GDM1 (cell line): ENCODE data around the gene VPS26A.
"Not testable (repeated sequence)": the region's sequence is repeated elsewhere in the genome, so short reads cannot be mapped to it uniquely, and the experiment has no call there.

Experiments
- DNase-seq: peaks from one replicate; lab custom pipeline; 2025; lab: John Stamatoyannopoulos, UW

The VPS26A gene

DNA sequence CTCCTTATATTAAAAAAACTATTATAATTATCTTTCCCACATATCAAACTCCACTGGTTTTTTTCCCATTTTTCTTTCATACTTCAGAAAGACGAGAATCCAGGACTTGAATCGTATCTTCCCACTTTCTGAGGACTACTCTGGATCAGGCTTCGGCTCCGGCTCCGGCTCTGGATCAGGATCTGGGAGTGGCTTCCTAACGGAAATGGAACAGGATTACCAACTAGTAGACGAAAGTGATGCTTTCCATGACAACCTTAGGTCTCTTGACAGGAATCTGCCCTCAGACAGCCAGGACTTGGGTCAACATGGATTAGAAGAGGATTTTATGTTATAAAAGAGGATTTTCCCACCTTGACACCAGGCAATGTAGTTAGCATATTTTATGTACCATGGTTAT is 20.2 kb upstream of the VPS26A start:
- no peak for DNase-seq

DNA sequence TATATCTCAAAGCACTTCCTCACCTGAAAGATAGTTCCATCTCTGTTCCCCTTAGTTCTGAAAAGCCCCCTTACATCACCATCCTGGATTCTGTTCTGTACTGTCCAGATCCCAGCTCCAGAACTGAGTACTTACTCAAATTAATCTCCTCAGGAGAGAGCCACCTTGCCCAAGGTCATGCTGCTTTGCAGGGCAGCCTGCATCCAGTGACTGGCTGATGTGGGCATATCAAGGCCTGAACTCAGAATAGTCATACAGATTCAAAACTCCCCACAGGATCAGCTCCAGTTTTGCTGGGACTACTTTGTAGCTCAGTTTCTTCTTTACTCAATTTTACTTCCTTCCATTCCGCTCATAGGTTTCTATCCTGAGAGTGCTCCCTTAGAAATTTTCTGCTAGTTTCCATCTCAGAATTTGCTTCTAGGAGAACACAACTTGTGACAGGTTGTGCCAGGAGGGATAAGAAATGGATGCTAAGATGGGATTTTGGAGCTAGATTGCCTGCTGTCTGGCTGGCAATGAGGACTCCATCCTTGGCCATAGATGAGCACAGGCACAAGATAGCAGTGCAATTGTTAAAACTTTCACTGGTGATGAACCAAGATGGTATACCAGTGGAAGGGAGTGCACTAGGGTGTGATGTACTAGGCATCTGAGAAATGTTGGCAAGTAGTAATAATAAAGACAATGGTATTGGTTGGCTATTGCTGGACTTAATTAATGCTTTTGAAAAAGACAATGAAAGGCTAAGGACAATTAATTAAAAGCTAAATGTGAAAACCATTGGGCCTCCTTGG is 18.8 kb upstream of the VPS26A start:
- DNase-seq: no peak

DNA sequence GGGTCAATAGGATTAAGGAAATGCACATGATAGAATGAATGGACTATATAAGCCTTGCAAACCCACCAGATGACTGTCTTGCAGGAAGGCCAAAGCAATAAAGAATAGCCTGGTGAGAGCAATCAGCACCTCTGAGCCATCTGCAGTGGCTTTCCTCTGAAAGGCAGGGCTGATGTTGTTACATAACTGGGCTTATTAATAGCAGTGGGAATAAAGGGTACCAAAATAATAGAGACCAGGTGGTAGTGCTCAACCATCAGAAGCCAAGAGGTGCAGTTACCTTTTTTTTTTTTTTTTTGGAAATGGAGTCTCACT is 16.8 kb upstream of the VPS26A start:
- no peak for DNase-seq

DNA sequence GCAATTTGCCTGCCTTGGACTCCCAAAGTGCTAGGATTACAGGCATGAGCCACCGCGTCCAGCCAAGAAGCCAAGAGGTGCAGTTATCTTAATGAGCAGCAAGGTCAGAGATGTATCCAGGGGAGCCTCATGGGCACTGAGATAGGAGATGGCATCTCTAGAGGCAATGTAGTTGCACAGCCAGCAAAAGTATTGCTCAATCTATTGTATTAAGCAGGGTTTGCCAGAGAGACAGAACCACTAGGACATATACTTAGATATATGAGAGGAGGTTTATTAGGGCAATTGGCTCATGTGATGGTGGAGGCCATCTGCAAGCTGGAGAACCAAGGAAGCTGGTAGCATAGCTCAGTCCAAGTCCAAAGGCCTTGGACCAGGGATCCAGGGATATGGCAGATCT is 16.3 kb upstream of the VPS26A start:
- no peak for DNase-seq

DNA sequence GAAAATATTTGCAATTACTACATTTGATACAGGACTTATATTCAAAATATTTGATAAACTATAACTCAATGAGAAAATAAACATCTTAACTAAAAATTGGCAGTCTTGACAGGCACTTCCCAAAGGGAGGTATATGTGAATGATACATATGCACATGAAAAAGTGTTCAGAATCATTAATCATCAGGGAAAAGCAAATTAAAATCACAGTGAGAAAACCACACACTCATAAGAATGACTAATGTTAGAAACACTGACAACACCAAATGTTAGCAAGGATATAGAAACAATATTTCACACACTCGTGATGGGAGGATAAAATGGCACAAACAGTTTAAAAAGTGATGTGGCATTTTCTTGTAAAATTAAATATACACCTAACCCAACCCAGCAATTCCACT is 4.1 kb upstream of the VPS26A start:
- DNase-seq: no peak

DNA sequence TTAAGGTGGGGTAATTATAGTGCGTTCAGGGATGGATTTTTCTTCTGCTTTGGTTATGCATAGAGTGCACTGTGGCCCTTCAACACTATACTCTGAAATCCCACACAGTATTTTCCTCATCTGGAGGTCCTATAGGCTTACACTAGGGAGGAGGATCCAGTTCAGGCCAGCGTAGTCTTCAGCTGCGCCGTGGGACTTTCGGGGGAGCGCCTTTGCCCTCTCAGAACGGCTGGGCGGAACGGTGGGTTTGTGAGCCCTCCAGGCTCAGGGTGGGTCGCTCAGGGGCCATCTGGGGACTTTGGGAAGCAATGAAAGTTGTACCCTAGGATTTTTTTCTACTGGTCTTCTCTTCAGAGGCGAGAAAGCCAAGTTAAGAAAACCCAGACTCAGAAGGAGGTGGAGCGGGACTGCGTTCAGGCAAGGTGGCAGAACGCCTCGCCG is 652 bp upstream of the VPS26A start:
- peak; percentile 71 for DNase-seq

DNA sequence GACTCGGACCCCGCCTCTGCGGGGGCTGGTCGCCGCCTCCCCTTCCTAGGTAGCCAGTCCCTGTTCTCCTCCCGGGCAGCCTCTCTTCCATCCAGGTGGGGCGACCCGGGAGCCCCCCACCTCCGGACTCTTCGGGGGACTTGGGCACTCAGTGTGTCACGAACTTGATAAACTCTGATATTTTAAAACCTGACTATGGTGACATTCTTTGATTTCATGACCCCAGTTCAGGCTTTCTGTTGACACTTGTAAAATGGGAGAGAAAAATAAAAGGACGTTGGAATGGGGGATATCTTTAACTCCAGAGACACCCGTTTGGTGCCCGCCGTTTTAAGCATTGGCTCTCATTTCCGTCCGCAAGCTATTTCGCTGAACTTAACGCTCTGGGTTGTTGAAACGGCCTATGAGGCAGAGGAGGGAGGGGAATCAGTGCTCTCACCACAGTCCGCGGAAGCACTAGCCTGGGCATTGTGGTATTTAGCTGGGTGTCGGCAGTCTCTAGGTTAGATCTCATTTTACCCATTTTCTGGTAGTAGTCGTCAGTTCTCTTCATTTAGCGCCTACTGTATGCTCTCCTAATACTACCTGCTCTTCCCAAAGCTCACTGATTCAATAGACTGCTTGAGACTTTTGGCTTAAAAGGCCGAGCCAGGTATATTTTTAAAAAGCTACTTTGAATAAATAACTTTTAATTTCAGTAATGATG is 738 bp downstream of the VPS26A start:
- peak; percentile 31 for DNase-seq

DNA sequence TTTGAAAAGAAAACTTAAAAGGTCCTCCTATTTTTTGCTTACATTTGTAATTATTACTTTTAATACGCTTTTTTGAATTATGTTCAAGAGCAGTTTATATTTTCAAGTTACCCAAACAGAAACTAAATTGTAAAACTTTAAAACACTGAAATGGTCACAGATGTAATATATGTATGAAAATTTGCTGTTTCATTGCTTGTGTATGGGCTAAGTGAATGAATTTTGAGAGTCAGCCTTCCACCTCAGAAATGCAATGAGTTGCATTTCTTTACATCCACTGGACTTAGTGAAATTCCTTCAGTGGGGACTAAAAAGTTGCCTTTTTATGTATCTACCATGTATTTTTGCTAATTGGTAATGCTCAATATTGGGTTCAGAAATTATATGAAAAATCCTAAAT is 1.6 kb downstream of the VPS26A start:
- DNase-seq: no peak

DNA sequence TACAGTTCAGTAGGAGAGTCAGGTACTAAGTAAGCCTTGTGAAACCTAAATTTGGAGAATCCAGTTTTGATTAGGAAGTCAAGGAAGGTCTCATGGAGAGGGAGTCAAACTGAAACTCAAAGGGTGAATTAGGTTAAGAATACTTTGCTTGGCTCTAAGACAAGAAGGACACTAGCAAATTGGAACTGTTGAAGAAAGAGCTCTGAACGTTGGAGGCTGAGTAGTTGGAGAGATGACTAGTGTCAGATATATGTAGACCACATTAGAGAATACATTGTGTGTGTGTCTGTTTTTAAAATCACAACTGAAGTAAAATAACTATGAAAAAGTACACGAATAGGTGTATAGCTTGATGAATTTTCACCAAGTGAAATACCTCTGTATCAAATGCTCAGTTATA is 6.3 kb downstream of the VPS26A start:
- DNase-seq: no peak

DNA sequence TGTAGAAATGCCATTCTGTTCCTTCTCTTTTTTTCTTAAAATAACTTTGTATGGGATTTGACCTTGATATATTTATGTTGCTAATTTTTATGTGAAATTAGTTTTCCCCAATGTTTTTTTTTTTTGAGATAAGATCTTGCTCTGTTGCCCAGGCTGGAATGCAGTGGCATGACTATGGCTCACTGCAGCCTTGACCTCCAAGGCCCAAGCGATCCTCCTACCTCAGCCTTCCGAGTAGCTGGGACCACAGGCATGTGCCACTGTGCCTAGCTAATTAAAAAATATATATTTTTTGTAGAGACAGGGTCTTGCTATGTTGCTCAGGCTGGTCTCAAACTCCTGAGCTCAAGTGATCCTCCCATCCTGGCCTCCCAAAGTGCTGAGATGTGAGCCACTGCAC is 16.0 kb downstream of the VPS26A start:
- DNase-seq: no peak

DNA sequence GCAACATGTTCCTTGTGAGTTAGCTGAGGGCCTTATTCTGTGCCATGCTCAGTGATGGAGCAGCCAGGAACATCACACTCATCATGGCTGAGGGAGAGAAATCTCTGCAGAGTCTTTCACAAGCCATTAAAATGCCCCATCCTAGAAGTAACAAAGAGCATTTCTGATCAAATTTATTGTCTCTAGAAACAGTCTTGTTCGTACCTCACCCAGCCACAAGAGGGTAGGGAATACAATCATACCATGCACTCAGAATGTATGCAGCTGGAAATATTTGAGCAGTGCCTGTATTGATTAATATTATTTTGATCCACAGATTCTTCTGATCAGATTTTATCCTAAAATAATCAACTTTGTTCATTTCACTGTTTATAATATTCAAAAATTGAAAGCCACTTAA is 17.3 kb downstream of the VPS26A start:
- DNase-seq: no peak

DNA sequence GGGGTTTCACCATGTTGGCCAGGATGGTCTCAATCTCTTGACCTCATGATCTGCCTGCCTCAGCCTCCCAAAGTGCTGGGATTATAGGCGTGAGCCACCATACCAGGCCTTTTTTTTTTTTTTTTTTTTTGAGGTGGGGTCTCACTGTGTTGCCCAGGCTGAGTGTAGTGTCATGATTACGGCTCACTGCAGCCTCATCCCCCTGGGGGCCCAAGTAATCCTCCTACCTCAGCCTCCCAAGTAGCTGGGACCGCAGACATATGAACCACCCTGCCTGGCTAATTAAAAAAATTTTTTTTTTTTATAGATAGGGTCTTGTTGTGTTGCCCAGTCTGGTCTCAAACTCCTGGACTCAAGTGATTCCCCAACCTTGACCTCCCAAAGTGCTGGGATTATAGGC is 18.1 kb downstream of the VPS26A start:
- DNase-seq: not testable (repeated sequence)

DNA sequence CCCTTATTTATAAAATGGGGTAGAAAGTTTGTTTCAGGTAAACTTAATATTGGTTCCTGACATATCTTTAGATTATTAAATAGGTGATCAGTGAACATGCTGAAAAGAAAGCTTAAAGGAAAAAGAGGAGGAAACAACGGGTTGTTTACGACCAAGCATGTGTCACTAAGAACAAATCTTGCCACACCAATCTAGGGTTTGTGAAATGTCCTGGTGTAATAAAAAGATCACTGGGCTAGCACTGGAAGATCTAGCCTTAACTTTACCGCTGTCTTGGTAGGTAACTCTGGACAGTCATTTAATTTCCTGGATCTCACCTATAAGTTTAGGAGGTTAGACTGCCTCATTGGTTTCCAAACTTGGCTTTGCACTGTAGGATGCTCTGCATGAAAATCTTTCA is 19.0 kb downstream of the VPS26A start:
- no peak for DNase-seq

DNA sequence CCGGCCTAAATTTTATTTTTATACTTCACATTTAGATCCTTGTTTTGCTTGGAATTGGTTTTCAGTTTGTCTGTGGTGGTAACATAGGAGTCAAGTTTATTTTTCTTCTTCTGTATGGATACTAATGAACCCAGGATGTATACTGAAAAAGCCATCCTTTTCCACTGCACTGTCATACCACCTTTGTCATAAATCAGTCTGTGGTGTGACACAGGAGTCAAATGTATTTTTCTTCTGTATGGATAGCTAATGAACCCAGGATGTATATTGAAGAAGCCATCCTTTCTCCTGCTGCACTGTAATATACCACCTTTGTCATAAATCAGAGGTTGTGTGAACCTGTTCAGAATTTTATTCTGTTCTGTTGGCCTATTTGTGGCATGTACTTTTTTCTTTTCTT is 21.4 kb downstream of the VPS26A start:
- DNase-seq: no peak

DNA sequence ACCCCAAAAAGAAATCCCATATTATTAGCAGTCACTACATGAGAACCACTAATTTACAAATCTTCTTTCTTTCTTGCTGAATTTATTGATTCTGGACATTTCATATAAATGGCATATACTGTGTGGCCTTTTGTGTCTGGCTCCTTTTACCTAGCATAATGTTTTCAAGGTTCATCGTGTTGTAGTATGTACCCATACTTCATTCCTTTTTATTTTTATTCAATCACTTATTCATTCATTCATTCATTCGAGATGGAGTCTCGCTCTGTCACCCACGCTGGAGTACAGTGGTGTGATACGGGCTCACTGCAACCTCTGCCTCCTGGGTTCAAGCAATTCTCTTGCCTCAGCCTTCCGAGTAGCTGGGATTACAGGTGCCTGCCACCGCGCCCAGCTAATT is 21.9 kb downstream of the VPS26A start:
- DNase-seq: no peak

DNA sequence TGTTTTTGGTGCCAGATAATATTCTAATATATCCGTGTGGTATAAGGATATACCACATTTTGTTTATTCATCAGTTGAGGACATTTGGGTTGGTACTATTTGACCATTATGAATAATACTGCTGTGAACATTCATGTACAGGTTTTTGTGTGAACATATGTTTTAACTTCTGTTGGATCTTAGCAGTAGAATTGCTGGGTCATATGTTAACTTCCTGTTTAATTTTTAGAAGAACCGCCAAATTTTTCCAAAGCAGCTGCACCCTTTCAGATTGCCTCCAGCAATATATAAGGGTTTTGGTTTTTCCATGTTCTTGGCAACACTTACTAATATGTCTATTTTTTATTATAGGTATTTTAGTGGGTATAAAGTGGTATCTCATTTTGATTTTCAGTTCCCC is 22.8 kb downstream of the VPS26A start:
- no peak for DNase-seq

DNA sequence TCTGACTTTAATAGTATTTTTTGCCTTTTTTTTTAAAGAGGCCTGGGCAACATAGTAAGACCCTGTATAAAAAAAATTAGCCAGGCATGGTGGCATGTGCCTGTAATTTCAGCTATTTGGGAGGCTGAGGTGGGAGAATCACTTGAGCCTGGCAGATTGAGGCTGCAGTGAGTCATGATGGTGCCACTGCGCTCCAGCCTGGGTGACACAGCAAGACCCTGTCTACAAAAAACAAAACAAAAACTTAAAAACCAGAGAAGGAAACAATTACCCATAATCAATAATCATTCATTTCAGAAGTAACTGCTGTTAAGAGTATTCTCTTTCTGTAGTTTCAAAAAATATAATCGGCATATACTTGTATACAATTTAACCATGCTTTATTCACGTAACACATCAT is 28.0 kb downstream of the VPS26A start:
- no peak for DNase-seq

DNA sequence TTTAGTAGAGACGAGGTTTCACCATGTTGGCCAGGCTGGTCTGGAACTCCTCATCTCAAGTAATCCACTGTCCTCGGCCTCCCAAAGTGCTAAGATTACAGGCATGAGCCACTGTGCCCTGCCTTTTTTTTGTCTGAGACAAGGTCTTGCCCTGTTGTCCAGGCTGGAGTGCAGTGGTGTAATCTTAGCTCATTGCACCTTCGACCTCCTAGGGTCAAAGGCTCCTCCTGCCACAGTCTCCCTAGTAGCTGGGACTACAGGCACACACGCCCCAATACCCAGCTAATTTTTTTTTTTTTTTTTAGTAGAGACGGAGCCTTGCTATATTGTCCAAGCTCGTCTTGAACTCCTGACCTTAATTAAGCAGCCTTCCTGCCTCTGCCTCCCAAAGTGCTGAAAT is 29.2 kb downstream of the VPS26A start:
- DNase-seq: no peak

DNA sequence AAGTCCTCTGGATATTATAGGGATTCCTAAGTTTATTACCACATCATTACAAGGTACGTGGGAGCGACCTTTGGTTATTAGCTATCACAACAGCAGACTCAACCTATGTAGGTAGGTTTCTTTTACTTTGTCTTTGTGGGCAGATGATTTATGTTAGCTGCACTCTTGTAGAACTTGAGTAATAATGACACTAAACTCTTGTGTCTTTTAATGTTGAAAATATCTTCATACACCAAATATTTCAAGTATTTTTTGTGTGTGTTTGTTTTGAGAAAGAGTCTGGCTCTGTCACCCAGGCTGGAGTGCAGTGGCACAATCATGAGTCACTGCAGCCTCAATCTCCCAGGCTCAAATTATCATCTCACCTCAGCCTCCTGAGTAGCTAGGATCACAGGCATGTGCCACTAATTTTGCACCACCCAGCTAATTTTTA is 36.8 kb downstream of the VPS26A start:
- DNase-seq: no peak

DNA sequence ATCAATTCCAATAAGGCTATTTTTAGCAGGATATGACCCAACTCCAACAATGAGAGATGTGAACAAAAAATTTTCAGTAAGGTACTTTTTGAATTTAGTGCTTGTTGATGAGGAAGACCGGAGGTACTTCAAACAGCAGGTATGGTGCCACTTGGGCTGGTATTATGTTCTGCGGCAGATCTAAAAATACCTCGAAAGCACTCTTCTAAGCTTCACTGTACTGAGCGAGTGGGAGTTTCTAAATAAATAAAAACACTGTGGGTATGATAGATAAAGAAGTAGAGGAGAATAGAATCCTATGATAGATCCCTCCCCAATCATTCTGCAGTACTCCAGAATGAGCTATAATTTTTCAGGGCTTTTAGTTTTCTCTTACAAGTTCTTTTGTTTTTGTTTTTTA is 44.5 kb downstream of the VPS26A start:
- DNase-seq: no peak

DNA sequence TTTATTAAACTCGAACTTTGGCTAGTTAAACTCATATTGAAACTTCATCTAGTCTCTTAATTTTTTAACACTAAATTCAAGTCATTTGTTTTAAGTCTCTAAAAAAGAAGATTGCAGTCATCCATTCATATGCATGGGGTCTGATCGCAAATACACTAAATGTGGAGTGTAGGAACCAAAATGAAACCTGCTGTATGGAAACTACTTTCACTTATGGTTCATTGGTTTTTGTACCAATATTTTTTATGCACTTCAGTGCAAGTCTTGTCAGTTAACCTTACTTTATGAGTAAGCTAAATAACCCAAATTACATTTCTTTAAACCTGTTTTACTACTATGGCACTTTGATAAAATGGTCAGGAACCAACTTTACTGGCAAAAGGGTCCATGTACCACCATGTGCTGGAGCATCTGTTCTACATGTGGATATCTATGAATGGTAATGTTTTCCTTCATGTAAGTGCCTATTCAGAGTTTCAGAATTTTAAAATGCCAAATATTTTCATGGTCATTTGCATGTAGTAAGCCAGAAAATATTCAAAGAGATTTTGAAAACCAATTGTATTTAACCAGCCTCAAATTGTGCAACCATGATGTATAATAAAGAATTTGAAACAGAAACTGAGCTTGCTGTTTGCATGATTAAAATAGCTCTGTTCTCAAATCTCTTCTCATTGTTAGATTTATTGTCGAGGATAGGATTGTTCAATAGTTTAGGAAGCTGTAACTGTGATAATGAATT is 48.4 kb downstream of the VPS26A start:
- no peak for DNase-seq

DNA sequence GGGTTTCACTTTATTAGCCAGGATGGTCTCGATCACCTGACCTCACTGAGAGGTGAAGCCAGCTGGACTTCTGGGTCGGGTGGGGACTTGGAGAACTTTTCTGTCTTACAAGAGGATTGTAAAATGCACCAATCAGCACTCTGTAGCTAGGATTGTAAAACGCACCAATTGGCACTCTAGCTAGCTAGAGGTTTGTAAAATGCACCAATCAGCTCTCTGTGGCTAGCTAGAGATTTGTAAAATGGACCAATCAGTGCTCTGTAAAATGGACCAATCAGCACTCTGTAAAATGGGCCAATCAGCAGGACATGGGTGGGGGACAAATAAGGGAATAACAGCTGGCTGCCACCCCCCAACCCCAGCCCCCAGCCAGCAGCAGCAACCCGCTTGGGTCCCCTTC is 51.3 kb downstream of the VPS26A start:
- DNase-seq: not testable (repeated sequence)

DNA sequence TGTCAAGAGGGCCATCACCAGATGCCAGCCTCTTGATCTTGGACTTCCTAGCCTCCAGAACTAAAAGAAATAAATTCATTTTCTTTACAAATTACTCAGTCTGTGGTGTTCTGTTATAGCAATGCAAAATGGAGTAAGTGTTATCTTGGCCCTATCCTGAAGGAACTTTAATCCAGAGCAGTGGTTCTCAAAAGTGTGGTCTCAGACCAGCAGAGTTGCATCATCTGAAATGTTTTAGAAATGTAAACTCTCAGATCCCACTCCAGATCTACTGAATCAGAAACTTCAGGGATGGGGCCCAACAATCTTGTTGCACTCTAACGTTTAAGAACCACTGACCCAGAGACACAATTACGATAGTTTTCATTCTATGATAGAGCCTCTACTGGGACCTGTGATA is 52.8 kb downstream of the VPS26A start:
- no peak for DNase-seq
